DND-41 (cell line): ENCODE measurements around the gene TMC2.

Experiments
- EZH2 ChIP-seq: IDR thresholded peaks from 3 replicates; pipeline ENCODE4 v1.6.1; 2012; ENCODE audit warnings: borderline replicate concordance, low read depth, mild to moderate bottlenecking, moderate library complexity, low read length, inconsistent platforms; ENCODE audit not compliant: severe bottlenecking
- TF ChIP-seq, protein P1 (sequence below): IDR thresholded peaks from 2 replicates; pipeline ENCODE4 v1.5.1; 2012; ENCODE audit warnings: borderline replicate concordance, low read length, moderate library complexity, mild to moderate bottlenecking; ENCODE audit not compliant: poor library complexity, severe bottlenecking; ENCODE audit errors: extremely low read depth

DNA sequence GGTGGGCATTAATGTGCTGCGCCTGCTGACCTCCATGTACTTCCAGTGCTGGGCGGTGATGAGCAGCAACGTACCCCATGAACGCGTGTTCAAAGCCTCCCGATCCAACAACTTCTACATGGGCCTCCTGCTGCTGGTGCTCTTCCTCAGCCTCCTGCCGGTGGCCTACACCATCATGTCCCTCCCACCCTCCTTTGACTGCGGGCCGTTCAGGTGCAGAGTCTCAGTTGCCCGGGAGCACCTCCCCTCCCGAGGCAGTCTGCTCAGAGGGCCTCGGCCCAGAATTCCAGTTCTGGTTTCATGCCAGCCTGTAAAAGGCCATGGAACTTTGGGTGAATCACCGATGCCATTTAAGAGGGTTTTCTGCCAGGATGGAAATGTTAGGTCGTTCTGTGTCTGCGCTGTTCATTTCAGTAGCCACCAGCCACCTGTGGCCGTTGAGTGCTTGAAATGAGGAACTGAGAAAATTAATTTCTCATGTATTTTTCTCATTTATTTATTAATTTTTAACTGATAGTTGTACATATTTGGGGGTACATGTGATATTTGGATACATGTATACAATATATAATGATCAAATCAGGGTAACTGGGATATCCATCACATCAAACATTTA, 80.8 kb downstream of the TMC2 start:
- TF ChIP-seq, protein P1, sequence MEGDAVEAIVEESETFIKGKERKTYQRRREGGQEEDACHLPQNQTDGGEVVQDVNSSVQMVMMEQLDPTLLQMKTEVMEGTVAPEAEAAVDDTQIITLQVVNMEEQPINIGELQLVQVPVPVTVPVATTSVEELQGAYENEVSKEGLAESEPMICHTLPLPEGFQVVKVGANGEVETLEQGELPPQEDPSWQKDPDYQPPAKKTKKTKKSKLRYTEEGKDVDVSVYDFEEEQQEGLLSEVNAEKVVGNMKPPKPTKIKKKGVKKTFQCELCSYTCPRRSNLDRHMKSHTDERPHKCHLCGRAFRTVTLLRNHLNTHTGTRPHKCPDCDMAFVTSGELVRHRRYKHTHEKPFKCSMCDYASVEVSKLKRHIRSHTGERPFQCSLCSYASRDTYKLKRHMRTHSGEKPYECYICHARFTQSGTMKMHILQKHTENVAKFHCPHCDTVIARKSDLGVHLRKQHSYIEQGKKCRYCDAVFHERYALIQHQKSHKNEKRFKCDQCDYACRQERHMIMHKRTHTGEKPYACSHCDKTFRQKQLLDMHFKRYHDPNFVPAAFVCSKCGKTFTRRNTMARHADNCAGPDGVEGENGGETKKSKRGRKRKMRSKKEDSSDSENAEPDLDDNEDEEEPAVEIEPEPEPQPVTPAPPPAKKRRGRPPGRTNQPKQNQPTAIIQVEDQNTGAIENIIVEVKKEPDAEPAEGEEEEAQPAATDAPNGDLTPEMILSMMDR, result no peak
- TF ChIP-seq EZH2, result no peak
